Epithelial cell of umbilical artery (primary cell): Measurements from ENCODE around the gene PYM1. TPM values are rescaled to one million over a fixed set of nuclear protein-coding genes. Genes with fewer than 3 reads are reported as not detected.

Experiments
- total RNA-seq: library from RNA; depleted of rRNA; stranded (reverse); fragments of >200 nt; gene quantifications from 2 replicates; pipeline ENCODE4 v1.2.3, GENCODE V29; 2014

Gene PYM1
- total RNA-seq = 29.9 and 43.5 TPM in 2 replicates

GRCh38 chr12:55927588-55928502 lies at the start of gene PYM1:
Gene PYM1 (minus strand): TSS chr12:55927894. CDS start chr12:55927761, 133 bp downstream.

GRCh38 chr12:55973599-55974307 lies 46.1 kb upstream of the PYM1 start, which contains the start of gene RAB5B:
Gene RAB5B (plus strand): TSS chr12:55974078. CDS start chr12:55986961, 12,883 bp downstream.

GRCh38 chr12:55966408-55967281 lies 39.0 kb upstream of the PYM1 start, which contains the start of gene CDK2:
Gene CDK2 (plus strand): TSS chr12:55966830. CDS start chr12:55967009, 179 bp downstream.

GRCh38 chr12:55965941-55966407 lies 38.3 kb upstream of the PYM1 start, which contains the start of gene PMEL:
Gene PMEL (minus strand): TSS chr12:55966042. CDS start chr12:55966011, 31 bp downstream.

GRCh38 chr12:55930771-55931316 lies 3.1 kb upstream of the PYM1 start, which contains the start of gene DGKA:
Gene DGKA (plus strand): TSS chr12:55931162. CDS start chr12:55936504, 5,342 bp downstream.

Other genes with a start within 250 kb of the PYM1 start
- gene ITGA7, start 220.0 kb downstream of the PYM1 start, total RNA-seq = 0.32 and 1.7 TPM in 2 replicates
- gene BLOC1S1, start 211.8 kb downstream of the PYM1 start, total RNA-seq = 70.5 and 93.6 TPM in 2 replicates
- gene RDH5, start 207.5 kb downstream of the PYM1 start, total RNA-seq = under 0.01 and 2.0 TPM in 2 replicates
- gene CD63, start 198.9 kb downstream of the PYM1 start, total RNA-seq = 947 and 1,474 TPM in 2 replicates
- gene GDF11, start 184.8 kb downstream of the PYM1 start, total RNA-seq = 1.5 and 4.2 TPM in 2 replicates
- gene SARNP, start 110.2 kb downstream of the PYM1 start, total RNA-seq = 124 and 176 TPM in 2 replicates
- 21.4 and 31.8 TPM in 2 replicates for gene ORMDL2, start 109.9 kb downstream of the PYM1 start, total RNA-seq
- 54.9 and 61.7 TPM in 2 replicates for gene DNAJC14, start 98.3 kb downstream of the PYM1 start, total RNA-seq
- 0.30 and 0.32 TPM in 2 replicates for gene MMP19, start 85.0 kb downstream of the PYM1 start, total RNA-seq
- 41.6 and 43.5 TPM in 2 replicates for gene DGKA, start 3.3 kb upstream of the PYM1 start, total RNA-seq
- 0.65 and 1.8 TPM in 2 replicates for gene PMEL, start 38.1 kb upstream of the PYM1 start, total RNA-seq
- 25.3 and 25.8 TPM in 2 replicates for gene CDK2, start 38.9 kb upstream of the PYM1 start, total RNA-seq
- 27.6 and 33.0 TPM in 2 replicates for gene RAB5B, start 46.2 kb upstream of the PYM1 start, total RNA-seq
- gene SUOX, start 69.4 kb upstream of the PYM1 start, total RNA-seq = 14.7 and 15.9 TPM in 2 replicates
- 0.65 and 0.76 TPM in 2 replicates for gene IKZF4, start 93.1 kb upstream of the PYM1 start, total RNA-seq
- gene RPS26, start 114.0 kb upstream of the PYM1 start, total RNA-seq = 189 and 710 TPM in 2 replicates
- not detected in 2 replicates for gene ERBB3, start 152.3 kb upstream of the PYM1 start, total RNA-seq
- gene PA2G4, start 176.7 kb upstream of the PYM1 start, total RNA-seq = 220 and 288 TPM in 2 replicates
- 1,044 and 2,932 TPM in 2 replicates for gene RPL41, start 188.7 kb upstream of the PYM1 start, total RNA-seq
- 4.5 and 6.5 TPM in 2 replicates for gene ZC3H10, start 190.4 kb upstream of the PYM1 start, total RNA-seq
- 219 and 238 TPM in 2 replicates for gene ESYT1, start 200.4 kb upstream of the PYM1 start, total RNA-seq
- gene MYL6B, start 224.7 kb upstream of the PYM1 start, total RNA-seq = 67.9 and 81.5 TPM in 2 replicates
- gene MYL6, start 230.5 kb upstream of the PYM1 start, total RNA-seq = 3,195 and 3,406 TPM in 2 replicates